ENCODE results near the gene UPF3B. TPM values are rescaled to one million over a fixed set of nuclear protein-coding genes. Genes with fewer than 3 reads are reported as not detected.
"Not testable (repeated sequence)": the region's sequence is repeated elsewhere in the genome, so short reads cannot be mapped to it uniquely, and the experiment has no call there.

UPF3B gene
- total and polyA plus RNA-seq, 2 of the 4 experiments (the other 2 are of a cell fraction): 0.54 to 6.0 TPM

DNA sequence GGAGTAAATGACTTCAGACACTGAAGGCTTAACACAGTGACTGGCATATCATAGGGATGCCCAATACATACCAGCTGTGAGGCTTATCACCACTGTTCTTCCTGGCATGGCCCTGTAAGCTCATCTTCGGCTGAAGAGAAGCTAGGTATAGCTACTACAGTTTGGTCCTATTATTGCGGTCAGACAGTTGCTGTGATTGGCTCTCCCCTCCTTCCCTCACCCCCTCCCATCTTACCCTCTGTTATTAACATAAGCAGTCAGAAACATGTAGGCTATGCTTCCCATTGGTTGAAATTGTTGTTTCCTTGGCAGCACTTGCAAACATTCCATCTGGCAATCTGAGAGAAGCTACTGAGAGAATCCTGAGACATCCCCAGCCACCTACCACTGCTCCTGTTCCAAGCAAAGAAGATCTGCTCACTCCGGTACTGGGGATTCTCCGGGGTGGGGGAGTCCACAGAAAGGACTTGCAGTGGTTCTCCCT, 43.1 kb upstream of the UPF3B start, which contains the start of gene AKAP14:
Gene AKAP14, plus strand, starts transcription at position 51 of the 484 bp plus-strand sequence. CDS start 7,331 bp downstream, outside the sequence.
- no peak for TF ChIP-seq RFX5 (IDR thresholded peaks at IDR 0.05; ENCODE audit: low read depth, low read length)
- H3K23ac ChIP-seq (ENCODE audit: low read depth, low read length): no peak within 1 kb of the TSS
- H3K14ac ChIP-seq (replicated peaks; ENCODE audit: low read depth, low read length): no peak within 1 kb of the TSS
- no peak within 1 kb of the TSS for H2BK15ac ChIP-seq (ENCODE audit: low read depth, low read length)
- H2BK5ac ChIP-seq (ENCODE audit: low read depth, low read length, poor library complexity, severe bottlenecking): no peak within 1 kb of the TSS
- no peaks in the 10 kb centered on the region for H3K79me1 ChIP-seq (ENCODE audit: low read depth in 1 of 2, low read length in 2 of 2)
- WGBS, 2 experiments (ENCODE audit: extremely low coverage in 2 of 2, insufficient read length in 1 of 2): no CpG with 5 or more reads among the region's 4 CpGs
- no peak within 1 kb of the TSS for H2AFZ ChIP-seq (replicated peaks; ENCODE audit: low read length, poor library complexity)
- no peak within 1 kb of the TSS for H2BK20ac ChIP-seq (ENCODE audit: low read depth, low read length)
- intact Hi-C loops (cut with micrococcal nuclease): no loop called here
- H2AK5ac ChIP-seq (ENCODE audit: low read depth, low read length): no peak within 1 kb of the TSS
- in situ Hi-C loops (cut with MboI; ENCODE audit: low sequenced_read_pairs): no loop called here
- no peaks in the 10 kb centered on the region for H3K4me1 ChIP-seq (ENCODE audit: control insufficient read depth, insufficient read depth, low read length)
- H4K5ac ChIP-seq (ENCODE audit: low read depth, low read length): no peak within 1 kb of the TSS
- no peaks in the 10 kb centered on the region for H3K36me3 ChIP-seq (ENCODE audit: control insufficient read depth, insufficient read depth, low read length)
- ChIA-PET CTCF (no interaction called here), POLR2A (ENCODE audit: unreplicated experiment) (no interaction called here)
- H2BK120ac ChIP-seq (ENCODE audit: low read depth, low read length): no peak within 1 kb of the TSS
- H4K20me1 ChIP-seq (ENCODE audit: insufficient read depth, low read length): no peaks in the 10 kb centered on the region
- no peak within 1 kb of the TSS for H3K27ac ChIP-seq (ENCODE audit: insufficient read depth, low read length)
- H3K4me3 ChIP-seq (ENCODE audit: insufficient read depth, low read depth, low read length): no peak within 1 kb of the TSS
- H2AK9ac ChIP-seq (replicated peaks; ENCODE audit: low read depth, low read length, poor library complexity): no peak within 1 kb of the TSS
- dilution Hi-C loops (cut with HindIII; ENCODE audit: low sequenced_read_pairs, unreplicated experiment): no loop called here
- H4K91ac ChIP-seq (ENCODE audit: insufficient read depth, low read depth, low read length): no peak within 1 kb of the TSS
- no peak within 1 kb of the TSS for H3K4me2 ChIP-seq (ENCODE audit: low read depth, low read length)
- no peaks in the 10 kb centered on the region for H3K27me3 ChIP-seq (ENCODE audit: control insufficient read depth, insufficient read depth, low read length)
- BruUV-seq (replicated peaks): no TSS peak
- DNase-seq: peak; percentile 10
- ATAC-seq (ENCODE audit: low read depth): peak; percentile 48
- H3K18ac ChIP-seq (ENCODE audit: low read depth, low read length): no peak within 1 kb of the TSS
- no peak within 1 kb of the TSS for H4K8ac ChIP-seq (ENCODE audit: low read depth in 2 of 2, low read length in 2 of 2)
- no peaks in the 10 kb centered on the region for H3K9me3 ChIP-seq (ENCODE audit: control insufficient read depth, insufficient read depth, low read length)
- H3K4ac ChIP-seq (ENCODE audit: low read depth, low read length): no peak within 1 kb of the TSS
- H3K9ac ChIP-seq (ENCODE audit: low read depth, low read length): no peak within 1 kb of the TSS
- no peak within 1 kb of the TSS for H3K56ac ChIP-seq (ENCODE audit: extremely low read depth, insufficient read depth, low read length)
- no peaks in the 10 kb centered on the region for H3K9me1 ChIP-seq (ENCODE audit: insufficient read depth, low read length)

DNA sequence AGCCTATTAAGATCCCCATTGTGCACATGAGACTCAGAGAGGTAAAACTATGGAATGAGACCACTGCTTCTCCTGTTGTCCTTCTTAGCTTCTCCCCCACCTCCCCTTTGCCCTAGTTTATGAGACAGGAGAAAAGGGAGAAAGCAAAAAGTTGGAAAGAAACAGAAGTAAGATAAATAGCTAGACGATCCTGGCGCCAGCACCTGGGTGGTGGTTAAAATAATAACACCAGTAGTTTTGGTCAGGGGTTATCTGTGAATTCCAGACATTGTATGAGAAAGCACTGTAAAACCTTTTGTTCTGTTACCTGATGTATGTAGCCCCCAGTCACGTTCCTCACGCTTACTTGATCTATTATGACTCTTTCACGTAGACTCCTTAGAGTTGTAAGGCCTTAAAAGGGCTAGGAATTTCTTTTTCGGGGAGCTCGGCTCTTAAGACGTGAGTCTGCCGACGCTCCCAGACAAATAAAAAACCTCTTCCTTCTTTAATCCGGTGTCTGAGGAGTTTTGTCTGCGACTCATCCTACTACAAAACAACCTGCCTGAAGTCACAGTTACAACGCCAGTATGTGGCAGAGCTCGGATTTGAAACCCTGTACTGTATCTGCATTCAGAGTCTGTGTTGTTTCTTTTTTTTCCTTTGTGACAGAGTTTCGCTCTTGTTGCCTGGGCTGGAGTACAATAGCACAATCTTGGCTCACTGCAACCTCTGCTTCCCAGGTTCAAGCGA, 39.4 kb upstream of the UPF3B start:
- H3K27ac ChIP-seq (ENCODE audit: insufficient read depth, low read length); H3K9me3 ChIP-seq (ENCODE audit: control insufficient read depth, insufficient read depth, low read length); H2BK20ac ChIP-seq (ENCODE audit: low read depth, low read length); H3K56ac ChIP-seq (ENCODE audit: extremely low read depth, insufficient read depth, low read length); H3K4me1 ChIP-seq (ENCODE audit: control insufficient read depth, insufficient read depth, low read length); H2AK5ac ChIP-seq (ENCODE audit: low read depth, low read length); H3K79me1 ChIP-seq (ENCODE audit: low read depth in 1 of 2, low read length in 2 of 2); H3K9me1 ChIP-seq (ENCODE audit: insufficient read depth, low read length); H3K4me2 ChIP-seq (ENCODE audit: low read depth, low read length); H2BK15ac ChIP-seq (ENCODE audit: low read depth, low read length); H3K27me3 ChIP-seq (ENCODE audit: control insufficient read depth, insufficient read depth, low read length); BruUV-seq (replicated peaks); H2BK5ac ChIP-seq (ENCODE audit: low read depth, low read length, poor library complexity, severe bottlenecking); H2AK9ac ChIP-seq (replicated peaks; ENCODE audit: low read depth, low read length, poor library complexity); H4K8ac ChIP-seq (ENCODE audit: low read depth in 2 of 2, low read length in 2 of 2); POLR2A ChIA-PET (ENCODE audit: unreplicated experiment); H3K14ac ChIP-seq (replicated peaks; ENCODE audit: low read depth, low read length); H3K18ac ChIP-seq (ENCODE audit: low read depth, low read length); H4K91ac ChIP-seq (ENCODE audit: insufficient read depth, low read depth, low read length); H3K36me3 ChIP-seq (ENCODE audit: control insufficient read depth, insufficient read depth, low read length); H2AFZ ChIP-seq (replicated peaks; ENCODE audit: low read length, poor library complexity); intact Hi-C loops (cut with micrococcal nuclease); in situ Hi-C loops (cut with MboI; ENCODE audit: low sequenced_read_pairs); H4K20me1 ChIP-seq (ENCODE audit: insufficient read depth, low read length); H2BK120ac ChIP-seq (ENCODE audit: low read depth, low read length); H3K4ac ChIP-seq (ENCODE audit: low read depth, low read length); dilution Hi-C loops (cut with HindIII; ENCODE audit: low sequenced_read_pairs, unreplicated experiment); ATAC-seq (ENCODE audit: low read depth); H3K23ac ChIP-seq (ENCODE audit: low read depth, low read length); H4K5ac ChIP-seq (ENCODE audit: low read depth, low read length); H3K4me3 ChIP-seq (ENCODE audit: insufficient read depth, low read depth, low read length); H3K9ac ChIP-seq (ENCODE audit: low read depth, low read length): not testable (repeated sequence)
- 20% methylated on average over 1 of the region's 16 CpGs; no CpG with 5 or more reads in 1 of the 2 experiments for whole genome bisulfite sequencing, 2 experiments (ENCODE audit: extremely low coverage in 2 of 2, insufficient read length in 1 of 2)
- CTCF ChIA-PET: interaction anchor here (0.6 kb wide), 2 partner anchors 158 to 1191 kb away, joined by 3 to 4 read pairs; no protein-coding TSS in a partner anchor
- DNase-seq: peak; percentile 15

All from IMR-90 (cell line).